Transverse colon (tissue), 4 donors: Measurements from ENCODE around the gene EEF1AKMT4.

Source experiments
- POLR2A ChIP-seq: fragments of 450-650 bp; IDR thresholded peaks from one replicate; pipeline ENCODE4 v1.6.1; 2016; ENCODE audit warnings: antibody characterized with exemption, mild to moderate bottlenecking, moderate library complexity
- POLR2AphosphoS5 ChIP-seq, 3 donors: sonication (generic); formaldehyde crosslinking; IDR thresholded peaks; one replicate each; pipeline ENCODE4 v1.6.1; 2016; ENCODE audit warnings: antibody characterized with exemption in 3 of 3
- TF ChIP-seq, protein P1 (sequence below), 5 experiments: fragments of 200-600 bp in 3 of 5; fragments of 450-650 bp in 2 of 5; sonication (generic) in 3 of 5; IDR thresholded peaks; 1 replicate in 2 of 5; 2 replicates in 3 of 5; pipeline ENCODE4 v1.5.1; 2016 to 2017; ENCODE audit warnings: antibody characterized with exemption in 5 of 5, inconsistent platforms in 3 of 5, mild to moderate bottlenecking in 2 of 5, moderate library complexity in 1 of 5

GRCh38 chr3:184240384-184241140 lies 8.9 kb upstream of the EEF1AKMT4 start:
- TF ChIP-seq, protein P1, sequence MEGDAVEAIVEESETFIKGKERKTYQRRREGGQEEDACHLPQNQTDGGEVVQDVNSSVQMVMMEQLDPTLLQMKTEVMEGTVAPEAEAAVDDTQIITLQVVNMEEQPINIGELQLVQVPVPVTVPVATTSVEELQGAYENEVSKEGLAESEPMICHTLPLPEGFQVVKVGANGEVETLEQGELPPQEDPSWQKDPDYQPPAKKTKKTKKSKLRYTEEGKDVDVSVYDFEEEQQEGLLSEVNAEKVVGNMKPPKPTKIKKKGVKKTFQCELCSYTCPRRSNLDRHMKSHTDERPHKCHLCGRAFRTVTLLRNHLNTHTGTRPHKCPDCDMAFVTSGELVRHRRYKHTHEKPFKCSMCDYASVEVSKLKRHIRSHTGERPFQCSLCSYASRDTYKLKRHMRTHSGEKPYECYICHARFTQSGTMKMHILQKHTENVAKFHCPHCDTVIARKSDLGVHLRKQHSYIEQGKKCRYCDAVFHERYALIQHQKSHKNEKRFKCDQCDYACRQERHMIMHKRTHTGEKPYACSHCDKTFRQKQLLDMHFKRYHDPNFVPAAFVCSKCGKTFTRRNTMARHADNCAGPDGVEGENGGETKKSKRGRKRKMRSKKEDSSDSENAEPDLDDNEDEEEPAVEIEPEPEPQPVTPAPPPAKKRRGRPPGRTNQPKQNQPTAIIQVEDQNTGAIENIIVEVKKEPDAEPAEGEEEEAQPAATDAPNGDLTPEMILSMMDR (IDR thresholded peaks at IDR 0.05): no peak
- no peak for TF ChIP-seq POLR2A
- TF ChIP-seq POLR2AphosphoS5 (IDR thresholded peaks at IDR 0.05): no peak
